HepG2 (cell line): ENCODE measurements around the gene THRB. TPM values are rescaled to one million over a fixed set of nuclear protein-coding genes. Genes with fewer than 3 reads are reported as not detected.

ENCODE experiments used
- ATAC-seq: fragments of 200-7000 bp; cut with Tn5 transposase; 3 replicates; pipeline ENCODE4 v1.9.1; 2020; ENCODE audit warnings: mild to moderate bottlenecking, moderate library complexity
- BruUV-seq: library from RNA; stranded (reverse); fragments of 400-500 nt; replicated peaks from 2 replicates; lab custom pipeline; 2021; lab: Mats Ljungman, UMichigan
- CTCF ChIA-PET: fragments of 300-600 bp; formaldehyde crosslinking; extraction: SDS; loops from one replicate; lab custom pipeline; 2021; ENCODE audit warnings: low total read pairs, inconsistent platforms, low intra/inter-chr PET ratio; lab: Yijun Ruan, JAX
- POLR2A ChIA-PET: fragments of 350-600 bp; sonication (Branson Sonifier 250); formaldehyde crosslinking; loops from one replicate; lab custom pipeline; 2020; ENCODE audit warnings: antibody characterized with exemption, inconsistent platforms; lab: Yijun Ruan, JAX
- DNase-seq: peaks from one replicate; pipeline ENCODE4 v3.0.0-alpha.2; 2015; ENCODE audit warnings: low spot score
- FAIRE-seq: peaks from 3 replicates; lab custom pipeline; 2011; peaks lifted over from hg19 to GRCh38; lab: Jason Lieb, UNC
- H2AFZ ChIP-seq: one replicate; pipeline ENCODE4 v1.6.1; 2011; ENCODE audit warnings: low read length, inconsistent platforms
- H3K27ac ChIP-seq: fragments of 300-600 bp; 3 replicates; pipeline ENCODE4 v1.8.0; 2011; ENCODE audit warnings: mixed run types, mild to moderate bottlenecking, mixed read lengths, low read length, inconsistent platforms; ENCODE audit not compliant: insufficient read depth; ENCODE audit errors: extremely low read length
- H3K27me3 ChIP-seq, 2 experiments: fragments of 200-600 bp in 1 of 2; 2 replicates in 1 of 2; 3 replicates in 1 of 2; pipeline versions ENCODE4 v1.6.0 to v1.8.0; 2011; ENCODE audit warnings: low read length in 2 of 2, mild to moderate bottlenecking in 2 of 2, moderate library complexity in 2 of 2, inconsistent platforms in 1 of 2; ENCODE audit not compliant: insufficient read depth in 2 of 2, control insufficient read depth in 1 of 2
- H3K36me3 ChIP-seq, 2 experiments: fragments of 200-600 bp in 1 of 2; replicated peaks in 1 of 2; 2 replicates in 1 of 2; 3 replicates in 1 of 2; pipeline versions ENCODE4 v1.5.1 to v1.8.0; 2011; ENCODE audit warnings: low read length in 2 of 2, inconsistent platforms in 1 of 2; ENCODE audit not compliant: insufficient read depth in 2 of 2, control insufficient read depth in 1 of 2
- H3K4me1 ChIP-seq: 2 replicates; pipeline ENCODE4 v1.5.1; 2012; ENCODE audit warnings: low read length, inconsistent platforms; ENCODE audit not compliant: insufficient read depth
- H3K4me2 ChIP-seq: 2 replicates; pipeline ENCODE4 v1.6.0; 2011; ENCODE audit warnings: low read depth, low read length, inconsistent platforms
- H3K4me3 ChIP-seq, 3 experiments: fragments of 200-600 bp in 1 of 3; sonication (generic), shearing (Covaris generic) in 1 of 3; replicated peaks in 1 of 3; 2 replicates each; pipeline ENCODE4 v1.5.1; 2011 to 2016; ENCODE audit warnings: low read length in 3 of 3, inconsistent platforms in 2 of 3, low read depth in 2 of 3, mild to moderate bottlenecking in 2 of 3, control low read depth in 1 of 3, mixed read lengths in 1 of 3; ENCODE audit not compliant: insufficient read depth in 1 of 3
- H3K79me2 ChIP-seq: one replicate; pipeline ENCODE4 v1.6.1; 2011; ENCODE audit warnings: low read length, inconsistent platforms; ENCODE audit not compliant: insufficient read depth
- H3K9ac ChIP-seq: 2 replicates; pipeline ENCODE4 v1.6.0; 2011; ENCODE audit warnings: mild to moderate bottlenecking, low read depth, low read length, inconsistent platforms; ENCODE audit not compliant: insufficient read depth
- H3K9me3 ChIP-seq: 2 replicates; pipeline ENCODE4 v1.5.1; 2012; ENCODE audit warnings: mild to moderate bottlenecking, low read length
- H4K20me1 ChIP-seq: 2 replicates; pipeline ENCODE4 v1.6.0; 2011; ENCODE audit warnings: inconsistent platforms, mild to moderate bottlenecking, low read length, moderate library complexity; ENCODE audit not compliant: insufficient read depth
- CBFB ChIP-seq: sonication (generic); formaldehyde crosslinking; IDR thresholded peaks from 2 replicates; pipeline ENCODE4 v1.4.0; 2020; ENCODE audit warnings: missing genetic modification reagents
- CEBPB ChIP-seq: IDR thresholded peaks from 2 replicates; pipeline ENCODE4 v1.6.1; 2011; ENCODE audit warnings: low read depth, low read length, improper control_type of control experiment, borderline replicate concordance
- ESRRA ChIP-seq: sonication (generic); formaldehyde crosslinking; IDR thresholded peaks from 2 replicates; pipeline ENCODE4 v1.5.1; 2020; ENCODE audit warnings: mild to moderate bottlenecking, low read depth, missing genetic modification reagents
- MAFF ChIP-seq: IDR thresholded peaks from 2 replicates; pipeline ENCODE4 v1.6.1; 2011; ENCODE audit warnings: low read depth, low read length, improper control_type of control experiment
- MEF2D ChIP-seq: sonication (generic); formaldehyde crosslinking; IDR thresholded peaks from 2 replicates; pipeline ENCODE4 v1.5.1; 2020; ENCODE audit warnings: mild to moderate bottlenecking, missing genetic modification reagents
- NRL ChIP-seq: sonication (generic); formaldehyde crosslinking; IDR thresholded peaks from 2 replicates; pipeline ENCODE4 v1.5.0; 2020; ENCODE audit warnings: missing genetic modification reagents, mild to moderate bottlenecking, moderate library complexity, borderline replicate concordance
- SP4 ChIP-seq: sonication (generic); formaldehyde crosslinking; IDR thresholded peaks from 2 replicates; pipeline ENCODE4 v1.8.1; 2023; ENCODE audit warnings: mild to moderate bottlenecking, missing genetic modification reagents
- ZNF124 ChIP-seq: sonication (generic); formaldehyde crosslinking; IDR thresholded peaks from 2 replicates; pipeline ENCODE4 v1.4.0; 2020; ENCODE audit warnings: missing genetic modification reagents
- ZNF883 ChIP-seq: sonication (generic); formaldehyde crosslinking; IDR thresholded peaks from 2 replicates; pipeline ENCODE4 v1.5.1; 2020; ENCODE audit warnings: mild to moderate bottlenecking, missing genetic modification reagents; ENCODE audit errors: not compliant biosample characterization
- WGBS: methylation state at CpG from one replicate; pipeline ENCODE4 v1.1.6; 2017; ENCODE audit warnings: low lambda C conversion rate; 5-methylcytosine and 5-hydroxymethylcytosine counted together
- in situ Hi-C: cut with HindIII; loops from 2 replicates; pipeline ENCODE4 v1.10.0; 2017; ENCODE audit warnings: low pct_unique_long_range_greater_than_20kb; ENCODE audit not compliant: extremely low pct_ligation_motif_present
- intact Hi-C: fragments of 100-400 bp; cut with micrococcal nuclease; formaldehyde crosslinking; loops from one replicate; pipeline ENCODE4 v1.10.0; 2022; ENCODE audit not compliant: unreplicated experiment
- polyA plus RNA-seq, 8 experiments: library from polyadenylated mRNA; depleted of rRNA in 3 of 8; stranded (reverse) in 7 of 8; unstranded in 1 of 8; fragments of >200 nt; fragmentation: Illumina TruSeq in 4 of 8; extraction: Trizol in 4 of 8; gene quantifications; 2 replicates each; pipeline versions ENCODE4 v1.2.1 to v1.2.3, GENCODE V29; 2011 to 2016; ENCODE audit warnings: low read depth in 4 of 8, missing spikeins in 1 of 8, mixed read lengths in 1 of 8; ENCODE audit not compliant: insufficient read depth in 1 of 8
- total RNA-seq, 5 experiments: library from RNA; depleted of rRNA; stranded (reverse); fragments of >200 nt; fragmentation: Illumina TruSeq; extraction: Trizol; gene quantifications; 2 replicates each; pipeline ENCODE4 v1.2.3, GENCODE V29; 2016; ENCODE audit warnings: low read depth in 1 of 5
- TF ChIP-seq, protein P1 (sequence below): sonication (generic); formaldehyde crosslinking; IDR thresholded peaks from 2 replicates; pipeline ENCODE4 v1.8.0; 2022; ENCODE audit warnings: missing genetic modification reagents, mild to moderate bottlenecking, borderline replicate concordance
- TF ChIP-seq, protein P2 (sequence below): sonication (generic); formaldehyde crosslinking; conservative IDR thresholded peaks from 2 replicates; pipeline ENCODE4 v1.8.0; 2022; ENCODE audit warnings: missing genetic modification reagents
- TF ChIP-seq, protein P3 (sequence below): sonication (generic); formaldehyde crosslinking; IDR thresholded peaks from 2 replicates; pipeline ENCODE4 v1.4.0; 2020; ENCODE audit warnings: missing genetic modification reagents
- TF ChIP-seq, protein P4 (sequence below): sonication (generic); formaldehyde crosslinking; IDR thresholded peaks from 2 replicates; pipeline ENCODE4 v1.5.1; 2020; ENCODE audit warnings: mild to moderate bottlenecking, missing genetic modification reagents, moderate library complexity

THRB gene
- total and polyA plus RNA-seq, 2 of the 13 experiments (the other 11 are each of a cell fraction or from before 2014, with no cell fraction given): 4.7 to 22.7 TPM

DNA sequence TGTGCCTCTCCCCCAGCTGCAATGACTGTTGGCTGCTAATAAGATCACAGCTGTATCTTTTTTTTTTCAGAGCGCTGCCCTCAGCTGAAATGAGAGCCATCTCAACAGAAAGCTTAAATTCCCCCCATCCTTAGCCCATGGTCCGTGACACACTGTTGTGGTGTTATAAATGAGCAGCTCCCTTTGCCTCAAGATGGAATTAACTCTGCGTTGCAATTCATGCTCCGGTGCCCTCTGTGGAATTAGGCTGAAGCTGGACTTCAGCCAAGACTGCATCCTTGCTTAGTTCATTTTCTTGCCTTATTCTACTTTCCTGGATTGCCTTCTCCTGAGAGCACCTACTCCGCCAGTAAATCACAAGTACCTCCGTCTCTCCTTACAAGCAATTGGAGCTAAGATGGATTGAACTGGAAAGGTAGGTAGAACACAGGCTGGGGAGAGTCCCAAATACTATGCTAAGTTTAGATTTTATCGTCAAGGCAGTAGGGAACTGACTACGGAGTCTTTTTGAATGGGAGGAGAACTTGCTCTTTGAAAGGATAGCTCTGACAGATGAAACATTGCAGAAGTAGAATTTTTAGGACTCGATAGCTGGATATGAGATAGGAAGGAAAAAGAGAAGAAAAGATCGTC lies 39.0 kb upstream of the THRB start:
- CTCF ChIA-PET: no interaction called here
- DNase-seq (no peak), FAIRE-seq (no peak), ATAC-seq (no peak)
- H4K20me1 ChIP-seq: no peaks in the 10 kb centered on the region
- no peaks in the 10 kb centered on the region for H3K27me3 ChIP-seq
- POLR2A ChIA-PET: no interaction called here
- H3K79me2 ChIP-seq: no peaks in the 10 kb centered on the region
- no TSS peak for BruUV-seq
- intact Hi-C loops: no loop called here
- H3K4me1 ChIP-seq: no peaks in the 10 kb centered on the region
- H3K36me3 ChIP-seq: no peaks in the 10 kb centered on the region
- 71% methylated on average over 10 of the region's 10 CpGs for WGBS
- H2AFZ ChIP-seq: no peak overlapping the region
- no peak overlapping the region for H3K27ac ChIP-seq
- in situ Hi-C loops: no loop called here
- no peaks in the 10 kb centered on the region for H3K9me3 ChIP-seq
- H3K4me3 ChIP-seq: no peak overlapping the region
- H3K4me2 ChIP-seq: no peak overlapping the region
- TF ChIP-seq, protein P1, sequence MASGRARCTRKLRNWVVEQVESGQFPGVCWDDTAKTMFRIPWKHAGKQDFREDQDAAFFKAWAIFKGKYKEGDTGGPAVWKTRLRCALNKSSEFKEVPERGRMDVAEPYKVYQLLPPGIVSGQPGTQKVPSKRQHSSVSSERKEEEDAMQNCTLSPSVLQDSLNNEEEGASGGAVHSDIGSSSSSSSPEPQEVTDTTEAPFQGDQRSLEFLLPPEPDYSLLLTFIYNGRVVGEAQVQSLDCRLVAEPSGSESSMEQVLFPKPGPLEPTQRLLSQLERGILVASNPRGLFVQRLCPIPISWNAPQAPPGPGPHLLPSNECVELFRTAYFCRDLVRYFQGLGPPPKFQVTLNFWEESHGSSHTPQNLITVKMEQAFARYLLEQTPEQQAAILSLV (CRISPR knock-in tag): no peak
- TF ChIP-seq CEBPB: no peak
- TF ChIP-seq ESRRA (CRISPR knock-in tag): no peak
- TF ChIP-seq ZNF883 (CRISPR knock-in tag): no peak
- TF ChIP-seq, protein P2, sequence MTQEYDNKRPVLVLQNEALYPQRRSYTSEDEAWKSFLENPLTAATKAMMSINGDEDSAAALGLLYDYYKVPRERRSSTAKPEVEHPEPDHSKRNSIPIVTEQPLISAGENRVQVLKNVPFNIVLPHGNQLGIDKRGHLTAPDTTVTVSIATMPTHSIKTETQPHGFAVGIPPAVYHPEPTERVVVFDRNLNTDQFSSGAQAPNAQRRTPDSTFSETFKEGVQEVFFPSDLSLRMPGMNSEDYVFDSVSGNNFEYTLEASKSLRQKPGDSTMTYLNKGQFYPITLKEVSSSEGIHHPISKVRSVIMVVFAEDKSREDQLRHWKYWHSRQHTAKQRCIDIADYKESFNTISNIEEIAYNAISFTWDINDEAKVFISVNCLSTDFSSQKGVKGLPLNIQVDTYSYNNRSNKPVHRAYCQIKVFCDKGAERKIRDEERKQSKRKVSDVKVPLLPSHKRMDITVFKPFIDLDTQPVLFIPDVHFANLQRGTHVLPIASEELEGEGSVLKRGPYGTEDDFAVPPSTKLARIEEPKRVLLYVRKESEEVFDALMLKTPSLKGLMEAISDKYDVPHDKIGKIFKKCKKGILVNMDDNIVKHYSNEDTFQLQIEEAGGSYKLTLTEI (CRISPR knock-in tag): no peak
- TF ChIP-seq, protein P3, sequence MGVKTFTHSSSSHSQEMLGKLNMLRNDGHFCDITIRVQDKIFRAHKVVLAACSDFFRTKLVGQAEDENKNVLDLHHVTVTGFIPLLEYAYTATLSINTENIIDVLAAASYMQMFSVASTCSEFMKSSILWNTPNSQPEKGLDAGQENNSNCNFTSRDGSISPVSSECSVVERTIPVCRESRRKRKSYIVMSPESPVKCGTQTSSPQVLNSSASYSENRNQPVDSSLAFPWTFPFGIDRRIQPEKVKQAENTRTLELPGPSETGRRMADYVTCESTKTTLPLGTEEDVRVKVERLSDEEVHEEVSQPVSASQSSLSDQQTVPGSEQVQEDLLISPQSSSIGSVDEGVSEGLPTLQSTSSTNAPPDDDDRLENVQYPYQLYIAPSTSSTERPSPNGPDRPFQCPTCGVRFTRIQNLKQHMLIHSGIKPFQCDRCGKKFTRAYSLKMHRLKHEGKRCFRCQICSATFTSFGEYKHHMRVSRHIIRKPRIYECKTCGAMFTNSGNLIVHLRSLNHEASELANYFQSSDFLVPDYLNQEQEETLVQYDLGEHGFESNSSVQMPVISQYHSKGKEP: no peak
- TF ChIP-seq MEF2D: no peak
- TF ChIP-seq, protein P4, sequence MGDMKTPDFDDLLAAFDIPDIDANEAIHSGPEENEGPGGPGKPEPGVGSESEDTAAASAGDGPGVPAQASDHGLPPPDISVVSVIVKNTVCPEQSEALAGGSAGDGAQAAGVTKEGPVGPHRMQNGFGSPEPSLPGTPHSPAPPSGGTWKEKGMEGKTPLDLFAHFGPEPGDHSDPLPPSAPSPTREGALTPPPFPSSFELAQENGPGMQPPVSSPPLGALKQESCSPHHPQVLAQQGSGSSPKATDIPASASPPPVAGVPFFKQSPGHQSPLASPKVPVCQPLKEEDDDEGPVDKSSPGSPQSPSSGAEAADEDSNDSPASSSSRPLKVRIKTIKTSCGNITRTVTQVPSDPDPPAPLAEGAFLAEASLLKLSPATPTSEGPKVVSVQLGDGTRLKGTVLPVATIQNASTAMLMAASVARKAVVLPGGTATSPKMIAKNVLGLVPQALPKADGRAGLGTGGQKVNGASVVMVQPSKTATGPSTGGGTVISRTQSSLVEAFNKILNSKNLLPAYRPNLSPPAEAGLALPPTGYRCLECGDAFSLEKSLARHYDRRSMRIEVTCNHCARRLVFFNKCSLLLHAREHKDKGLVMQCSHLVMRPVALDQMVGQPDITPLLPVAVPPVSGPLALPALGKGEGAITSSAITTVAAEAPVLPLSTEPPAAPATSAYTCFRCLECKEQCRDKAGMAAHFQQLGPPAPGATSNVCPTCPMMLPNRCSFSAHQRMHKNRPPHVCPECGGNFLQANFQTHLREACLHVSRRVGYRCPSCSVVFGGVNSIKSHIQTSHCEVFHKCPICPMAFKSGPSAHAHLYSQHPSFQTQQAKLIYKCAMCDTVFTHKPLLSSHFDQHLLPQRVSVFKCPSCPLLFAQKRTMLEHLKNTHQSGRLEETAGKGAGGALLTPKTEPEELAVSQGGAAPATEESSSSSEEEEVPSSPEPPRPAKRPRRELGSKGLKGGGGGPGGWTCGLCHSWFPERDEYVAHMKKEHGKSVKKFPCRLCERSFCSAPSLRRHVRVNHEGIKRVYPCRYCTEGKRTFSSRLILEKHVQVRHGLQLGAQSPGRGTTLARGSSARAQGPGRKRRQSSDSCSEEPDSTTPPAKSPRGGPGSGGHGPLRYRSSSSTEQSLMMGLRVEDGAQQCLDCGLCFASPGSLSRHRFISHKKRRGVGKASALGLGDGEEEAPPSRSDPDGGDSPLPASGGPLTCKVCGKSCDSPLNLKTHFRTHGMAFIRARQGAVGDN: no peak
- no peak for TF ChIP-seq ZNF124 (CRISPR knock-in tag)
- no peak for TF ChIP-seq NRL (CRISPR knock-in tag)
- TF ChIP-seq MAFF: no peak
- TF ChIP-seq SP4: no peak
- TF ChIP-seq CBFB (CRISPR knock-in tag): no peak
- no peak overlapping the region for H3K9ac ChIP-seq
